Measurements from ENCODE around the gene ARHGAP15. TPM values are rescaled to one million over a fixed set of nuclear protein-coding genes. Genes with fewer than 3 reads are reported as not detected.

Gene ARHGAP15
- total RNA-seq, 2 donors from 2014 or later = 91.4 to 103 TPM

GRCh38 chr2:143608063-143608423, 478.8 kb downstream of the ARHGAP15 start:
- ATAC-seq = no peak
- no peak for DNase-seq (ENCODE audit: low spot score in 2 of 2)
- no peaks in the 10 kb centered on the region for H3K9me3 Mint-ChIP-seq
- no peak overlapping the region for H3K27ac Mint-ChIP-seq
- H3K36me3 Mint-ChIP-seq = peaks cover 0 to 17% of the 10 kb centered on the region in 2 donors

DNA sequence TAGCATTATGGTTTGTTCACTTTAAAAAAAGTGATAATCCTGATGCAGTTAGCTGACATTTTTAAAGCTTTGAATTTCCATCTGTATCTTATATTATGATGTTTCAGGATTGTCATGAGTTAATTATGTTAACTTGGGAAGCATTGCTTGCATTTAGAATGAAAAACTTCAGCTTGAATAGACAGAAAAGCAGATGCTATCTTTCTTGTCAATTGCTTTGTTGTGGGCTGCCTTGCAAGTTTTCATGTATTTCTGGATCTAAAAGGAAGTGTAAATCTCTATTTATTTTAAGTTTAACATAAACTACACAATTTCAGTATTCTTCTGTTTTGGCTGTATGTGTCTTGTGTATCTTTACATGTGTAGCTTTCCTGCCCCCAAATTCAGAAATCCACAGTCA, 479.5 kb downstream of the ARHGAP15 start:
- no peak overlapping the region for H3K27ac Mint-ChIP-seq
- peaks cover 0 to 17% of the 10 kb centered on the region in 2 donors for H3K36me3 Mint-ChIP-seq
- ATAC-seq = no peak
- H3K9me3 Mint-ChIP-seq = no peaks in the 10 kb centered on the region
- DNase-seq (ENCODE audit: low spot score in 2 of 2) = no peak

GRCh38 chr2:143611336-143611735, 482.1 kb downstream of the ARHGAP15 start:
- peaks cover 0 to 17% of the 10 kb centered on the region in 2 donors for H3K36me3 Mint-ChIP-seq
- ATAC-seq = no peak
- no peak for DNase-seq (ENCODE audit: low spot score in 2 of 2)
- no peaks in the 10 kb centered on the region for H3K9me3 Mint-ChIP-seq
- no peak overlapping the region for H3K27ac Mint-ChIP-seq

DNA sequence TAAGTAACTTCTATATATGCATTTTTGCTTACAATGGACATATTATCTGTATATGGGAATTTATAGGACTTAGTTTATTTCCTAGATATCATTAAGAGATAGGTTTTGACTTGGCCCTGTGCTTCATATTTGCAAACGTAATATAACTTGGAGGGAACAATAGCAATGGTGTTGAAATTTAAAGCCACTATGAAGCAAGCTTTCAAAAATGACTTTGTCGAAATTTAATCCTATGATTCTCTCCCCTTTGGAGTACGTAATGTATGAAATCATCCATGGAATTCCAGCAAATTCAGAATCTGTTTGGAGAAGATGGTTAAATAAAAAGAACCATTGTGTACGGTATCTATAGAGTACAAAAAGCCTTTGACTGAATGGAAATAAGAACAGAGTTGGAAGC, 486.3 kb downstream of the ARHGAP15 start:
- Mint-ChIP-seq H3K9me3 (peaks cover 0 to 4% of the 10 kb centered on the region in 2 donors), H3K27ac (no peak overlapping the region), H3K36me3 (peaks cover 0 to 23% of the 10 kb centered on the region in 2 donors)
- no peak for DNase-seq (ENCODE audit: low spot score in 2 of 2)
- ATAC-seq = no peak

DNA sequence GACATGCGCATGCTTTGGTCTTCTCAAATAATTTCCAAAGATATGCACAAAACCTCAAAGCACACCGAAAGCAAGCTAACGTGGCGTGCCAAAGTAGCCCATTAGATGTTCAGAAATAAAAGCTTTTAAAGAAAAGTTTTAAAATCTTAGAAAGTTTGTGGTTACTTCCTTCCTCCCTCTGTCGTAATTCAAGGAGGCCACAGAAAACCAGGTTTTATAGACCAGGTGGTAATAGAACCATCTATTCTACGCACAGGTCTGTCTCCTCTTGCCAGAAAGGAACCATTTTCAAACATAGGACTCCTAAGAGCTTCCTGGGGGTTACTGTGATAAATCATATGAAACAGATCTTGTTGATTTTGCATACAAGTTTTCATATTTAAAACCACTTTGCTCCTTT, 487.2 kb downstream of the ARHGAP15 start:
- peaks cover 0 to 19% of the 10 kb centered on the region in 2 donors for H3K36me3 Mint-ChIP-seq
- no peak overlapping the region for H3K27ac Mint-ChIP-seq
- peaks cover 0 to 4% of the 10 kb centered on the region in 2 donors for H3K9me3 Mint-ChIP-seq
- ATAC-seq (no peak), DNase-seq (ENCODE audit: low spot score in 2 of 2) (no peak)

DNA sequence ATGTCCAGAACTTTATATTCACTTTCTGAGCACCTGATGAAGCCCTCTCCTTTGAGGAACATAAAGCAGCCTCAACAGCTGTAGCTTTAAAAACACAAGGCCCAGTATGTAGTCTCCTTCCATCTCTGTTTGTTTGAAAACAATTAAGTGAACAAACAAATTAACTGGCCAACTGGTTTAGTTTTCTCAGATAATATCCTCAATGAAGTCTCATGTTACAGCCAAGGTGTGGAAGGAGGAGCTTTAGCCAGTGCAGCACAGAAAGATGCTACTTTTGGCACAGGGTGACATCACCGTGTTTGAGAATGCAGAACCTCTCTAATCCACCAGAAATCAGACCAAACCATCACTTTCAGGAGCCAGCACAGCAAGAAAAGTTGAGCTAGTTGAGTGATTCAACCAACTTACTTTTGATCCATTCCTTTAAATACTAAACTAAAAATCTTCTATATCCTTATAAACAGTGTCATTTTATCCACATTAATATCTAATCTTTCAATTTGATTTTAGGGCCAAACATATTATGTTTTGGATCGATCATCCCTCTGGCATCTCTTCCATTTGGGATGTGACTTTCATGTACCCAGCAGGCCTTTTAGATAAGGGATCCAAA, 488.7 kb downstream of the ARHGAP15 start:
- no peak for ATAC-seq
- peaks cover under 1 to 18% of the 10 kb centered on the region in 2 donors for H3K36me3 Mint-ChIP-seq
- H3K27ac Mint-ChIP-seq = no peak overlapping the region
- H3K9me3 Mint-ChIP-seq = peaks cover 0 to 4% of the 10 kb centered on the region in 2 donors
- no peak for DNase-seq (ENCODE audit: low spot score in 2 of 2)

GRCh38 chr2:143622106-143622505, 492.9 kb downstream of the ARHGAP15 start:
- DNase-seq (ENCODE audit: low spot score in 2 of 2) (no peak), ATAC-seq (no peak)
- no peak overlapping the region for H3K27ac Mint-ChIP-seq
- H3K9me3 Mint-ChIP-seq = peaks cover 4 to 6% of the 10 kb centered on the region in 2 donors
- H3K36me3 Mint-ChIP-seq = peaks cover 34 to 47% of the 10 kb centered on the region in 2 donors

- no peak overlapping the region for H3K27ac Mint-ChIP-seq
- ATAC-seq = no peak
- DNase-seq (ENCODE audit: low spot score in 2 of 2) = no peak
- H3K9me3 Mint-ChIP-seq = peaks cover 4 to 6% of the 10 kb centered on the region in 2 donors
- peaks cover 41 to 59% of the 10 kb centered on the region in 2 donors for H3K36me3 Mint-ChIP-seq
Measured at GRCh38 chr2:143623231-143623908, 494.2 kb downstream of the ARHGAP15 start.

- H3K9me3 Mint-ChIP-seq = peaks cover 4 to 6% of the 10 kb centered on the region in 2 donors
- no peak overlapping the region for H3K27ac Mint-ChIP-seq
- no peak for DNase-seq (ENCODE audit: low spot score in 2 of 2)
- peaks cover 46 to 65% of the 10 kb centered on the region in 2 donors for H3K36me3 Mint-ChIP-seq
- no peak for ATAC-seq
Measured at GRCh38 chr2:143623909-143624260, 494.7 kb downstream of the ARHGAP15 start.

- H3K9me3 Mint-ChIP-seq = peaks cover 10 to 14% of the 10 kb centered on the region in 2 donors
- ATAC-seq (no peak), DNase-seq (ENCODE audit: low spot score in 2 of 2) (no peak)
- H3K27ac Mint-ChIP-seq = no peak overlapping the region
- peaks cover 51 to 72% of the 10 kb centered on the region in 2 donors for H3K36me3 Mint-ChIP-seq
Measured at GRCh38 chr2:143629340-143629739, 500.1 kb downstream of the ARHGAP15 start.

GRCh38 chr2:143632751-143633374, 503.6 kb downstream of the ARHGAP15 start:
- peak in 1 of 2 donors; percentile 63 for ATAC-seq
- no peak for DNase-seq (ENCODE audit: low spot score in 2 of 2)
- H3K9me3 Mint-ChIP-seq = peaks cover 24 to 28% of the 10 kb centered on the region in 2 donors
- no peak overlapping the region for H3K27ac Mint-ChIP-seq
- peaks cover 55 to 70% of the 10 kb centered on the region in 2 donors for H3K36me3 Mint-ChIP-seq

GRCh38 chr2:143633419-143633818, 504.2 kb downstream of the ARHGAP15 start:
- H3K27ac Mint-ChIP-seq = no peak overlapping the region
- H3K36me3 Mint-ChIP-seq = peaks cover 49 to 64% of the 10 kb centered on the region in 2 donors
- H3K9me3 Mint-ChIP-seq = peaks cover 24 to 28% of the 10 kb centered on the region in 2 donors
- ATAC-seq (no peak), DNase-seq (ENCODE audit: low spot score in 2 of 2) (no peak)

DNA sequence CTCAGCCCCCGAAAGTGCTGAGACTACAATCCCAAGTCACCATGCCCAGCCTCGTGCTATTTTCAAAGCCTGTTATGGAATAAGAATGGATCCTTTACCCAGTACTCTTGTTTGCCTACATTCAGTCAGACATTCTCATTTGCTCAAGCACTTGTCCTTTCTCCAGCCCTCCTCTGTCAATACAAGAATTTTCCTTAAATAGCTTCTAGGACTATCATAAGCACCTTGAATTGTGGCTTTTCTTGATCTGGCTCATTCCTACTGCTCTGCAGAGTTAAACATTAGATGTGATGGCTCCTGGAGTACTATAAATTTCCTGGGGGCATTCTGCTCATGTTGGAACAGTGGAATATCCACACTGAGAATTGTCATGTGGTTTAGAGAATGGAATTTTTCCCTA, 506.1 kb downstream of the ARHGAP15 start:
- ATAC-seq = no peak
- Mint-ChIP-seq H3K9me3 (peaks cover 24 to 28% of the 10 kb centered on the region in 2 donors), H3K27ac (no peak overlapping the region), H3K36me3 (peaks cover 50 to 66% of the 10 kb centered on the region in 2 donors)
- no peak for DNase-seq (ENCODE audit: low spot score in 2 of 2)

GRCh38 chr2:143635936-143636335, 506.7 kb downstream of the ARHGAP15 start:
- peaks cover 51 to 59% of the 10 kb centered on the region in 2 donors for H3K36me3 Mint-ChIP-seq
- H3K9me3 Mint-ChIP-seq = peaks cover 24 to 28% of the 10 kb centered on the region in 2 donors
- no peak for ATAC-seq
- H3K27ac Mint-ChIP-seq = no peak overlapping the region
- DNase-seq (ENCODE audit: low spot score in 2 of 2) = no peak

DNA sequence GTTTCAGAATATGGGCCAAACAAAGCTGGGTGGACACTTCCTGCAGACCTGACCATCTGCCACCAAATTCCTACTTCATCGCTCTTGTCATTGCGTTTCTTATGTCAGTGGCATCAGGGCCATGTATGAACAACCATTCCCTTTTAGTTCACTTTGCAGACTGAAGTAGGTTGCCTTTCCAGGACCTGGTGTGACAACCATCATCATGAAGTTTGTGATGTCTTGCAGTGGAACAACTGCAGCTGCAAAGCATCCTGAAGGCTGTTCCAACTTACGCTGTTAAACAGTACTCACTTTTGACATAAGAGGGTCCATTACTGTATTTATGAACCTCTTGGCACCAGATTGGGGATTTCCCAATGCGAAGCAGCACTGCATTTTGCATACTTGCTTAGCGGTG, 511.6 kb downstream of the ARHGAP15 start:
- no peak for ATAC-seq
- peaks cover 7 to 13% of the 10 kb centered on the region in 2 donors for H3K9me3 Mint-ChIP-seq
- peaks cover 50 to 52% of the 10 kb centered on the region in 2 donors for H3K36me3 Mint-ChIP-seq
- DNase-seq (ENCODE audit: low spot score in 2 of 2) = no peak
- no peak overlapping the region for H3K27ac Mint-ChIP-seq

GRCh38 chr2:143645921-143646645, 516.9 kb downstream of the ARHGAP15 start:
- Mint-ChIP-seq H3K9me3 (peaks cover 4 to 12% of the 10 kb centered on the region in 2 donors), H3K36me3 (peaks cover 56 to 57% of the 10 kb centered on the region in 2 donors), H3K27ac (no peak overlapping the region)
- ATAC-seq (peak in 1 of 2 donors; percentile 38), DNase-seq (ENCODE audit: low spot score in 2 of 2) (no peak)

DNA sequence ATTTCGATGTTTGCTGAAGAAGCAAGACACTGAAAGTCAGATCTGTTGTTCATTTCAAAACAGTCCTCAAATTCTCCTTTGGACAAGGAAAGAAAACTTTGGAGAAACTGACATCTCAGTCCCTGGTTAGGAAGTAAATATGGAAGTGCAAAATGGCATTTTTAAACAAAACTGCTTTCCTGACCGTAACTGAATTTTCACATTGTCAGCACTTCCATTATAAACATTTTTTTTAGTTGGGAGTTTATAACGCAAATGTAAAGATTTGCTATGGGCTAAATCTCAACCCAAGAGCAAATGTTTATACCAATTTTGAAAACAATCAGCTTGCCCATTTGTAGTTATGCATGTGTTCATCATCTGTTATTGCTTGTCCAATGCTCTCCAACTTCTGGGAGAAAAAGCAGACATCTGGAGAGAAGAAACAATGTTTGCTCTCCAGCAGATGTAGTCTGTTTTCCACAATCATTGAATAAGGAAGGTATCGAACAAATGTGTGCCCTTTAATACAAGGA, 520.1 kb downstream of the ARHGAP15 start:
- Mint-ChIP-seq H3K36me3 (peaks cover 50 to 55% of the 10 kb centered on the region in 2 donors), H3K9me3 (peaks cover 8 to 29% of the 10 kb centered on the region in 2 donors), H3K27ac (no peak overlapping the region)
- no peak for ATAC-seq
- DNase-seq (ENCODE audit: low spot score in 2 of 2) = no peak

Measured in activated naive CD4-positive, alpha-beta T cell treated with anti-CD3 and anti-CD28 coated beads, Interleukin-2, amount 50 U/mL, for 72 hours (primary cell).